Measurements from ENCODE around the gene ASH1L. TPM values are rescaled to one million over a fixed set of nuclear protein-coding genes. Genes with fewer than 3 reads are reported as not detected.

Gene ASH1L
- total and polyA plus RNA-seq, 2 experiments from 2014 or later = 23.6 to 24.7 TPM

GRCh38 chr1:155329980-155330598 lies 232.5 kb downstream of the ASH1L start:
- H3K27ac ChIP-seq (ENCODE audit: low read depth) = no peak overlapping the region
- peaks cover 5% of the 10 kb centered on the region; the same call in 1 of the 2 replicates for H3K4me1 ChIP-seq (ENCODE audit: insufficient read depth)
- Mint-ChIP-seq H3K27ac (no peak overlapping the region), H3K9me3 (no peaks in the 10 kb centered on the region), H3K4me3 (no peak overlapping the region), H3K27me3 (ENCODE audit: insufficient read depth, low read depth, poor library complexity) (no peaks in the 10 kb centered on the region), H3K4me1 (peaks cover 9% of the 10 kb centered on the region), H3K36me3 (ENCODE audit: low read depth) (peaks cover 36% of the 10 kb centered on the region)
- H3K4me2 ChIP-seq = no peak overlapping the region
- peaks cover 16% of the 10 kb centered on the region for H3K36me3 ChIP-seq (ENCODE audit: insufficient read depth)
- no peak for TF ChIP-seq POLR2AphosphoS5 (IDR thresholded peaks at IDR 0.05; ENCODE audit: low read depth)
- no peak for TF ChIP-seq JUNB (IDR thresholded peaks at IDR 0.05; ENCODE audit: unreplicated experiment)
- TF ChIP-seq ZNF331 (CRISPR knock-in tag; IDR thresholded peaks at IDR 0.05; ENCODE audit: low read depth) = no peak
- TF ChIP-seq, protein P1, sequence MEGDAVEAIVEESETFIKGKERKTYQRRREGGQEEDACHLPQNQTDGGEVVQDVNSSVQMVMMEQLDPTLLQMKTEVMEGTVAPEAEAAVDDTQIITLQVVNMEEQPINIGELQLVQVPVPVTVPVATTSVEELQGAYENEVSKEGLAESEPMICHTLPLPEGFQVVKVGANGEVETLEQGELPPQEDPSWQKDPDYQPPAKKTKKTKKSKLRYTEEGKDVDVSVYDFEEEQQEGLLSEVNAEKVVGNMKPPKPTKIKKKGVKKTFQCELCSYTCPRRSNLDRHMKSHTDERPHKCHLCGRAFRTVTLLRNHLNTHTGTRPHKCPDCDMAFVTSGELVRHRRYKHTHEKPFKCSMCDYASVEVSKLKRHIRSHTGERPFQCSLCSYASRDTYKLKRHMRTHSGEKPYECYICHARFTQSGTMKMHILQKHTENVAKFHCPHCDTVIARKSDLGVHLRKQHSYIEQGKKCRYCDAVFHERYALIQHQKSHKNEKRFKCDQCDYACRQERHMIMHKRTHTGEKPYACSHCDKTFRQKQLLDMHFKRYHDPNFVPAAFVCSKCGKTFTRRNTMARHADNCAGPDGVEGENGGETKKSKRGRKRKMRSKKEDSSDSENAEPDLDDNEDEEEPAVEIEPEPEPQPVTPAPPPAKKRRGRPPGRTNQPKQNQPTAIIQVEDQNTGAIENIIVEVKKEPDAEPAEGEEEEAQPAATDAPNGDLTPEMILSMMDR (conservative IDR thresholded peaks at IDR 0.05; ENCODE audit: low read depth in 2 of 2) = no peak
- no peak for TF ChIP-seq EZH2 (IDR thresholded peaks at IDR 0.05; ENCODE audit: low read depth, unreplicated experiment)
- TF ChIP-seq CREB1 (CRISPR knock-in tag; IDR thresholded peaks at IDR 0.05; ENCODE audit: low read depth) = no peak
- TF ChIP-seq STAT1 (IDR thresholded peaks at IDR 0.05; ENCODE audit: unreplicated experiment) = no peak
- no peak for TF ChIP-seq REST (IDR thresholded peaks at IDR 0.05; ENCODE audit: unreplicated experiment)
- no peak for TF ChIP-seq ZNF462 (CRISPR knock-in tag; IDR thresholded peaks at IDR 0.05)
- TF ChIP-seq EZH2phosphoT487 (IDR thresholded peaks at IDR 0.05; ENCODE audit: unreplicated experiment) = no peak
- no peak for TF ChIP-seq NANOG (IDR thresholded peaks at IDR 0.05; ENCODE audit: borderline replicate concordance)
- TF ChIP-seq ETS1 (IDR thresholded peaks at IDR 0.05) = no peak
- TF ChIP-seq ZNF114 (CRISPR knock-in tag; IDR thresholded peaks at IDR 0.05) = no peak
- no peaks in the 10 kb centered on the region for H3K9me2 ChIP-seq (ENCODE audit: insufficient read depth)
- DNase-seq (ENCODE audit: low spot score) (no peak), ATAC-seq (no peak)
- no peak overlapping the region for H3K4me3 ChIP-seq
- H3F3A ChIP-seq (replicated peaks; ENCODE audit: low read depth) = peaks cover 15% of the 10 kb centered on the region
- no peaks in the 10 kb centered on the region for H3K27me3 ChIP-seq (ENCODE audit: insufficient read depth)
- 0 out of 2 replicates have a peak, but pooled peaks cover 5% of the 10 kb centered on the region for H3K79me2 ChIP-seq (replicated peaks; ENCODE audit: insufficient read depth)
- no peak overlapping the region for H2AFZ ChIP-seq
- H4K20me1 ChIP-seq (replicated peaks; ENCODE audit: insufficient read depth) = peaks cover 8% of the 10 kb centered on the region

Measured in GM23338 (cell line).